K562 (cell line): ENCODE measurements around the gene RBFOX2. TPM values are rescaled to one million over a fixed set of nuclear protein-coding genes. Genes with fewer than 3 reads are reported as not detected.

Experiments used
- ATAC-seq: fragments of 200-7000 bp; cut with Tn5 transposase; 3 replicates; pipeline ENCODE4 v1.9.1; 2020; ENCODE audit warnings: moderate library complexity
- BruUV-seq: library from RNA; stranded (reverse); fragments of 400-500 nt; replicated peaks from 2 replicates; lab custom pipeline; 2021; lab: Mats Ljungman, UMichigan
- CTCF ChIA-PET: fragments of 300-600 bp; formaldehyde crosslinking; extraction: SDS; loops from one replicate; lab custom pipeline; 2021; ENCODE audit warnings: low intra/inter-chr PET ratio; lab: Yijun Ruan, JAX
- POLR2A ChIA-PET: fragments of 300-600, 350-650 bp; sonication (Branson Sonifier 250); formaldehyde crosslinking; extraction: SDS; loops from one replicate; lab custom pipeline; 2021; ENCODE audit warnings: antibody characterized with exemption, inconsistent platforms; lab: Yijun Ruan, JAX
- DNase-seq, 4 experiments: peaks; one replicate each; pipeline versions ENCODE4 v3.0.0 to v3.0.0-alpha.2; 2011 to 2018; ENCODE audit warnings: low spot score in 3 of 4, mixed read lengths in 3 of 4; ENCODE audit errors: extremely low read depth in 1 of 4
- FAIRE-seq: peaks from 2 replicates; lab custom pipeline; 2011; peaks lifted over from hg19 to GRCh38; lab: Jason Lieb, UNC
- H2AFZ ChIP-seq: 2 replicates; pipeline ENCODE4 v1.6.0; 2011; ENCODE audit warnings: low read depth, low read length, control low read depth, inconsistent platforms
- H3K27ac ChIP-seq: fragments of 200-600 bp; 3 replicates; pipeline ENCODE4 v1.8.0; 2011; ENCODE audit warnings: low read depth, mild to moderate bottlenecking, control low read depth, inconsistent platforms, low read length, moderate library complexity, mixed read lengths; ENCODE audit errors: extremely low read depth
- H3K27me3 ChIP-seq, 2 experiments: fragments of 300-600 bp in 1 of 2; 2 replicates in 1 of 2; 3 replicates in 1 of 2; pipeline versions ENCODE4 v1.6.0 to v1.8.0; 2011; ENCODE audit warnings: inconsistent platforms in 2 of 2, low read length in 2 of 2, mild to moderate bottlenecking in 1 of 2, mixed read lengths in 1 of 2, moderate library complexity in 1 of 2; ENCODE audit not compliant: control insufficient read depth in 2 of 2, insufficient read depth in 2 of 2
- H3K36me3 ChIP-seq: fragments of 300-600 bp; 3 replicates; pipeline ENCODE4 v1.8.0; 2011; ENCODE audit warnings: mild to moderate bottlenecking, low read length, inconsistent platforms; ENCODE audit not compliant: control insufficient read depth, insufficient read depth
- H3K4me1 ChIP-seq, 2 experiments: fragments of 200-600 bp in 1 of 2; replicated peaks in 1 of 2; 2 replicates in 1 of 2; 3 replicates in 1 of 2; pipeline versions ENCODE4 v1.5.1 to v1.8.0; 2011; ENCODE audit warnings: inconsistent platforms in 2 of 2, low read length in 2 of 2, mild to moderate bottlenecking in 1 of 2, mixed read lengths in 1 of 2, moderate library complexity in 1 of 2; ENCODE audit not compliant: control insufficient read depth in 2 of 2, insufficient read depth in 2 of 2
- H3K4me2 ChIP-seq: 2 replicates; pipeline ENCODE4 v1.6.1; 2011; ENCODE audit warnings: low read length, control low read depth, inconsistent platforms, mixed read lengths; ENCODE audit not compliant: insufficient read depth
- H3K4me3 ChIP-seq: fragments of 200-600 bp; sonication (generic), shearing (Covaris generic); 2 replicates; pipeline ENCODE4 v1.5.1; 2016; ENCODE audit warnings: control low read depth, inconsistent platforms
- H3K79me2 ChIP-seq: fragments of 200-600 bp; 3 replicates; pipeline ENCODE4 v1.8.0; 2011; ENCODE audit warnings: low read length, inconsistent platforms; ENCODE audit not compliant: control insufficient read depth, insufficient read depth
- H3K9ac ChIP-seq, 2 experiments: 2 replicates each; pipeline versions ENCODE4 v1.6.0 to v1.6.1; 2011; ENCODE audit warnings: low read depth in 2 of 2, low read length in 2 of 2, control low read depth in 1 of 2, inconsistent platforms in 1 of 2, mild to moderate bottlenecking in 1 of 2, mixed read lengths in 1 of 2; ENCODE audit not compliant: insufficient read depth in 1 of 2
- H3K9me1 ChIP-seq: one replicate; pipeline ENCODE4 v1.6.0; 2011; ENCODE audit warnings: inconsistent platforms, mild to moderate bottlenecking, low read length, moderate library complexity; ENCODE audit not compliant: control insufficient read depth, insufficient read depth
- H3K9me3 ChIP-seq: replicated peaks from 2 replicates; pipeline ENCODE4 v1.5.1; 2011; ENCODE audit warnings: low read depth, low read length, inconsistent platforms; ENCODE audit not compliant: control insufficient read depth, insufficient read depth
- H4K20me1 ChIP-seq: replicated peaks from 2 replicates; pipeline ENCODE4 v1.6.1; 2011; ENCODE audit warnings: low read length, inconsistent platforms, mixed read lengths; ENCODE audit not compliant: control insufficient read depth, insufficient read depth
- GTF2F1 ChIP-seq: IDR thresholded peaks from 2 replicates; pipeline ENCODE4 v1.6.1; 2011; ENCODE audit warnings: low read depth, low read length, improper control_type of control experiment
- KAT7 ChIP-seq: sonication (generic); formaldehyde crosslinking; IDR thresholded peaks from 2 replicates; pipeline ENCODE4 v1.8.0; 2022; ENCODE audit warnings: missing genetic modification reagents, mild to moderate bottlenecking, borderline replicate concordance
- MECOM ChIP-seq: fragments of 250-450 bp; sonication (Bioruptor Pico); IDR thresholded peaks from 2 replicates; pipeline ENCODE4 v1.8.0; 2022; ENCODE audit warnings: inconsistent platforms
- PHB ChIP-seq: fragments of 250-450 bp; sonication (Bioruptor Pico); IDR thresholded peaks from 2 replicates; pipeline ENCODE4 v1.5.0; 2021
- ZNF174 ChIP-seq: fragments of 250-450 bp; sonication (Bioruptor Pico); IDR thresholded peaks from 2 replicates; pipeline ENCODE4 v1.4.0; 2020; ENCODE audit warnings: mild to moderate bottlenecking
- WGBS: fragments of 100-300 bp; shearing (Covaris generic); methylation state at CpG from one replicate; pipeline ENCODE4 v1.1.6; 2016; ENCODE audit warnings: low coverage, mixed read lengths; ENCODE audit not compliant: insufficient coverage; ENCODE audit errors: missing lambda C conversion rate; 5-methylcytosine and 5-hydroxymethylcytosine counted together
- in situ Hi-C: fragments of 300-500 bp; cut with MboI; formaldehyde crosslinking; loops from 4 replicates; pipeline ENCODE4 v1.15.0; 2018; ENCODE audit warnings: inconsistent platforms, mixed read lengths
- intact Hi-C: fragments of 100-400 bp; cut with micrococcal nuclease; formaldehyde crosslinking; loops from 2 replicates; pipeline ENCODE4 v1.14.2; 2022
- polyA plus RNA-seq, 8 experiments: library from polyadenylated mRNA; depleted of rRNA in 4 of 8; stranded (reverse) in 5 of 8; unstranded in 3 of 8; fragments of >200 nt; fragmentation: Nextera tagmentation in 2 of 8; fragmentation: Illumina TruSeq in 1 of 8; extraction: Ambion mirVana in 2 of 8; extraction: Trizol in 1 of 8; gene quantifications; 2 replicates each; pipeline versions ENCODE4 v1.2.1 to v1.2.3, GENCODE V29; 2011 to 2014; ENCODE audit warnings: inconsistent platforms in 1 of 8, missing spikeins in 1 of 8
- total RNA-seq, 7 experiments: library from RNA; depleted of rRNA in 6 of 7; stranded (reverse); fragments of >200 nt in 6 of 7; fragmentation: Illumina TruSeq in 2 of 7; extraction: Trizol in 2 of 7; gene quantifications; 2 replicates each; pipeline versions ENCODE4 v1.2.1 to v1.2.3, GENCODE V29; 2011 to 2021; ENCODE audit warnings: low replicate concordance in 1 of 7
- TF ChIP-seq, protein P1 (sequence below): fragments of 250-450 bp; sonication (Bioruptor Pico); IDR thresholded peaks from 2 replicates; pipeline ENCODE4 v1.6.1; 2021; ENCODE audit warnings: mild to moderate bottlenecking
- TF ChIP-seq, protein P2 (sequence below): fragments of 450-650 bp; IDR thresholded peaks from 2 replicates; pipeline ENCODE4 v1.6.1; 2016; ENCODE audit warnings: low read depth, mild to moderate bottlenecking, moderate library complexity
- TF ChIP-seq, protein P3 (sequence below): fragments of 250-450 bp; sonication (Bioruptor Pico); IDR thresholded peaks from 2 replicates; pipeline ENCODE4 v1.5.1; 2021; ENCODE audit warnings: mild to moderate bottlenecking
- TF ChIP-seq, protein P4 (sequence below): fragments of 150-350 bp; IDR thresholded peaks from 2 replicates; pipeline ENCODE4 v1.6.1; 2014; ENCODE audit warnings: low read depth, mild to moderate bottlenecking, low read length, borderline replicate concordance
- TF ChIP-seq, protein P5 (sequence below): fragments of 200-800 bp; sonication (Bioruptor generic); IDR thresholded peaks from 2 replicates; pipeline ENCODE4 v1.6.1; 2016; ENCODE audit warnings: missing genetic modification characterization, missing compliant biosample characterization

The RBFOX2 gene
- total and polyA plus RNA-seq, 9 of the 15 experiments (the other 6 are each of a cell fraction or from before 2014, with no cell fraction given) = 5.8 to 24.8 (median 14.2) TPM

DNA sequence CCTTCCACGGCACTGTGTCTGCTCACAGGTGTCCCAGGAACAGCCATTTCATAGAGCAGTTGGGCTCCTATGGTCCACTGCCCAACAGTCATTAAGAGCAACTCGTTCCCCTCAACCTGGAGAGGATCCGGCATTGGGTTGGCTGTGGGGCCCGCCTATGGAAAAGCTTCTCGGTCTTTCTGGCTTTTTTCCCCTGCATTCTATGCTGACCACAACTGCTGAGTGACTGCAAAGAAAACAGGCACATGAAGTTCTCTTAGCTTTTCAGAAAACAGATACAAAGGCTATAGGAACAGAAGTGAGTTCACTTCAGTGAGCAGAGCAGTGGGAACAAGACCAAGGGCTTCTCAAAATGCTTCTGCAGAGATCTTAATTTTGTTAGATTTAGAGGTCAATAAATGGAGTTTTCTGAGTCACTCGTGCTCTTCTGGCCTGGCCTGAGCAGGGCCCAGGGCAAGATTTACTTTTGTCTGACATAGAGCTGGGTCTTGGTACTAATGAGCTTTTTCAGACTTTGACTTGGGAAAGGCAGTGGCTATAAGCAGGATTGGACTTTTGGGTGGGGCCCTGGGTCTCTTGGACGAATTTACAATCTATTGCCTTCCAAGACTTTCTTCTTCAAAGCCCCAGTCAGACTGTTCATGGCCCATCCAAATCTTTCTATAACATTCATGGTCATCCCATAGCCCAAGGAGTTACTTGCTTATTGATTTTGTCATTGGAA, 324.6 kb downstream of the RBFOX2 start:
- no peak overlapping the region for H2AFZ ChIP-seq
- intact Hi-C loops = no loop called here
- no TSS peak for BruUV-seq
- DNase-seq (no peak), ATAC-seq (no peak), FAIRE-seq (no peak)
- ChIA-PET CTCF (no interaction called here), POLR2A (interaction anchor here (1.3 kb wide), 1 partner anchor 19 kb away, joined by 5 read pairs; no protein-coding TSS in a partner anchor)
- H3K27ac ChIP-seq = no peak overlapping the region
- H3K79me2 ChIP-seq = no peaks in the 10 kb centered on the region
- no peak overlapping the region for H3K9ac ChIP-seq
- peaks cover 0 to 6% of the 10 kb centered on the region in 2 experiments; a peak in 1 of 5 replicates for H3K27me3 ChIP-seq
- 18% methylated on average over 7 of the region's 7 CpGs for WGBS
- no peak overlapping the region for H3K4me3 ChIP-seq
- H3K4me2 ChIP-seq = no peak overlapping the region
- H3K4me1 ChIP-seq = no peaks in the 10 kb centered on the region; a peak in 2 of 5 replicates
- H3K9me1 ChIP-seq = no peaks in the 10 kb centered on the region
- no peaks in the 10 kb centered on the region for H3K36me3 ChIP-seq
- in situ Hi-C loops = no loop called here
- no peaks in the 10 kb centered on the region for H3K9me3 ChIP-seq
- no peaks in the 10 kb centered on the region for H4K20me1 ChIP-seq
- TF ChIP-seq, protein P1, sequence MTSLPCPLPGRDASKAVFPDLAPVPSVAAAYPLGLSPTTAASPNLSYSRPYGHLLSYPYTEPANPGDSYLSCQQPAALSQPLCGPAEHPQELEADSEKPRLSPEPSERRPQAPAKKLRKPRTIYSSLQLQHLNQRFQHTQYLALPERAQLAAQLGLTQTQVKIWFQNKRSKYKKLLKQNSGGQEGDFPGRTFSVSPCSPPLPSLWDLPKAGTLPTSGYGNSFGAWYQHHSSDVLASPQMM = no peak
- TF ChIP-seq, protein P2, sequence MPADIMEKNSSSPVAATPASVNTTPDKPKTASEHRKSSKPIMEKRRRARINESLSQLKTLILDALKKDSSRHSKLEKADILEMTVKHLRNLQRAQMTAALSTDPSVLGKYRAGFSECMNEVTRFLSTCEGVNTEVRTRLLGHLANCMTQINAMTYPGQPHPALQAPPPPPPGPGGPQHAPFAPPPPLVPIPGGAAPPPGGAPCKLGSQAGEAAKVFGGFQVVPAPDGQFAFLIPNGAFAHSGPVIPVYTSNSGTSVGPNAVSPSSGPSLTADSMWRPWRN = no peak
- TF ChIP-seq PHB (CRISPR knock-in tag) (no peak), ZNF174 (CRISPR knock-in tag) (no peak), GTF2F1 (no peak), MECOM (CRISPR knock-in tag) (no peak), KAT7 (CRISPR knock-in tag) (no peak)
- TF ChIP-seq, protein P3, sequence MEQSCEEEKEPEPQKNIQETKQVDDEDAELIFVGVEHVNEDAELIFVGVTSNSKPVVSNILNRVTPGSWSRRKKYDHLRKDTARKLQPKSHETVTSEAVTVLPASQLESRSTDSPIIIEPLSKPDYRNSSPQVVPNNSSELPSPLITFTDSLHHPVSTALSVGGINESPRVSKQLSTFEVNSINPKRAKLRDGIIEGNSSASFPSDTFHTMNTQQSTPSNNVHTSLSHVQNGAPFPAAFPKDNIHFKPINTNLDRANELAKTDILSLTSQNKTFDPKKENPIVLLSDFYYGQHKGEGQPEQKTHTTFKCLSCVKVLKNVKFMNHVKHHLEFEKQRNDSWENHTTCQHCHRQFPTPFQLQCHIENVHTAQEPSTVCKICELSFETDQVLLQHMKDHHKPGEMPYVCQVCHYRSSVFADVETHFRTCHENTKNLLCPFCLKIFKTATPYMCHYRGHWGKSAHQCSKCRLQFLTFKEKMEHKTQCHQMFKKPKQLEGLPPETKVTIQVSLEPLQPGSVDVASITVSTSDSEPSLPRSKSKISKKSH (CRISPR knock-in tag) = no peak
- TF ChIP-seq, protein P4, sequence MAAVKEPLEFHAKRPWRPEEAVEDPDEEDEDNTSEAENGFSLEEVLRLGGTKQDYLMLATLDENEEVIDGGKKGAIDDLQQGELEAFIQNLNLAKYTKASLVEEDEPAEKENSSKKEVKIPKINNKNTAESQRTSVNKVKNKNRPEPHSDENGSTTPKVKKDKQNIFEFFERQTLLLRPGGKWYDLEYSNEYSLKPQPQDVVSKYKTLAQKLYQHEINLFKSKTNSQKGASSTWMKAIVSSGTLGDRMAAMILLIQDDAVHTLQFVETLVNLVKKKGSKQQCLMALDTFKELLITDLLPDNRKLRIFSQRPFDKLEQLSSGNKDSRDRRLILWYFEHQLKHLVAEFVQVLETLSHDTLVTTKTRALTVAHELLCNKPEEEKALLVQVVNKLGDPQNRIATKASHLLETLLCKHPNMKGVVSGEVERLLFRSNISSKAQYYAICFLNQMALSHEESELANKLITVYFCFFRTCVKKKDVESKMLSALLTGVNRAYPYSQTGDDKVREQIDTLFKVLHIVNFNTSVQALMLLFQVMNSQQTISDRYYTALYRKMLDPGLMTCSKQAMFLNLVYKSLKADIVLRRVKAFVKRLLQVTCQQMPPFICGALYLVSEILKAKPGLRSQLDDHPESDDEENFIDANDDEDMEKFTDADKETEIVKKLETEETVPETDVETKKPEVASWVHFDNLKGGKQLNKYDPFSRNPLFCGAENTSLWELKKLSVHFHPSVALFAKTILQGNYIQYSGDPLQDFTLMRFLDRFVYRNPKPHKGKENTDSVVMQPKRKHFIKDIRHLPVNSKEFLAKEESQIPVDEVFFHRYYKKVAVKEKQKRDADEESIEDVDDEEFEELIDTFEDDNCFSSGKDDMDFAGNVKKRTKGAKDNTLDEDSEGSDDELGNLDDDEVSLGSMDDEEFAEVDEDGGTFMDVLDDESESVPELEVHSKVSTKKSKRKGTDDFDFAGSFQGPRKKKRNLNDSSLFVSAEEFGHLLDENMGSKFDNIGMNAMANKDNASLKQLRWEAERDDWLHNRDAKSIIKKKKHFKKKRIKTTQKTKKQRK = no peak
- TF ChIP-seq, protein P5, sequence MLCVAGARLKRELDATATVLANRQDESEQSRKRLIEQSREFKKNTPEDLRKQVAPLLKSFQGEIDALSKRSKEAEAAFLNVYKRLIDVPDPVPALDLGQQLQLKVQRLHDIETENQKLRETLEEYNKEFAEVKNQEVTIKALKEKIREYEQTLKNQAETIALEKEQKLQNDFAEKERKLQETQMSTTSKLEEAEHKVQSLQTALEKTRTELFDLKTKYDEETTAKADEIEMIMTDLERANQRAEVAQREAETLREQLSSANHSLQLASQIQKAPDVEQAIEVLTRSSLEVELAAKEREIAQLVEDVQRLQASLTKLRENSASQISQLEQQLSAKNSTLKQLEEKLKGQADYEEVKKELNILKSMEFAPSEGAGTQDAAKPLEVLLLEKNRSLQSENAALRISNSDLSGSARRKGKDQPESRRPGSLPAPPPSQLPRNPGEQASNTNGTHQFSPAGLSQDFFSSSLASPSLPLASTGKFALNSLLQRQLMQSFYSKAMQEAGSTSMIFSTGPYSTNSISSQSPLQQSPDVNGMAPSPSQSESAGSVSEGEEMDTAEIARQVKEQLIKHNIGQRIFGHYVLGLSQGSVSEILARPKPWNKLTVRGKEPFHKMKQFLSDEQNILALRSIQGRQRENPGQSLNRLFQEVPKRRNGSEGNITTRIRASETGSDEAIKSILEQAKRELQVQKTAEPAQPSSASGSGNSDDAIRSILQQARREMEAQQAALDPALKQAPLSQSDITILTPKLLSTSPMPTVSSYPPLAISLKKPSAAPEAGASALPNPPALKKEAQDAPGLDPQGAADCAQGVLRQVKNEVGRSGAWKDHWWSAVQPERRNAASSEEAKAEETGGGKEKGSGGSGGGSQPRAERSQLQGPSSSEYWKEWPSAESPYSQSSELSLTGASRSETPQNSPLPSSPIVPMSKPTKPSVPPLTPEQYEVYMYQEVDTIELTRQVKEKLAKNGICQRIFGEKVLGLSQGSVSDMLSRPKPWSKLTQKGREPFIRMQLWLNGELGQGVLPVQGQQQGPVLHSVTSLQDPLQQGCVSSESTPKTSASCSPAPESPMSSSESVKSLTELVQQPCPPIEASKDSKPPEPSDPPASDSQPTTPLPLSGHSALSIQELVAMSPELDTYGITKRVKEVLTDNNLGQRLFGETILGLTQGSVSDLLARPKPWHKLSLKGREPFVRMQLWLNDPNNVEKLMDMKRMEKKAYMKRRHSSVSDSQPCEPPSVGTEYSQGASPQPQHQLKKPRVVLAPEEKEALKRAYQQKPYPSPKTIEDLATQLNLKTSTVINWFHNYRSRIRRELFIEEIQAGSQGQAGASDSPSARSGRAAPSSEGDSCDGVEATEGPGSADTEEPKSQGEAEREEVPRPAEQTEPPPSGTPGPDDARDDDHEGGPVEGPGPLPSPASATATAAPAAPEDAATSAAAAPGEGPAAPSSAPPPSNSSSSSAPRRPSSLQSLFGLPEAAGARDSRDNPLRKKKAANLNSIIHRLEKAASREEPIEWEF = no peak
